Tibial nerve (tissue), 4 donors: ENCODE results near the gene NIPAL3.

Source experiments
- EP300 ChIP-seq, 2 donors: sonication (generic); formaldehyde crosslinking; IDR thresholded peaks; one replicate each; pipeline ENCODE4 v1.6.1; 2017; ENCODE audit warnings: antibody characterized with exemption in 2 of 2, mild to moderate bottlenecking in 1 of 2
- TF ChIP-seq, protein P1 (sequence below), 5 experiments: fragments of 200-600 bp in 3 of 5; fragments of 450-650 bp in 2 of 5; sonication (generic) in 3 of 5; IDR thresholded peaks; one replicate each; pipeline ENCODE4 v1.5.1; 2016 to 2019; ENCODE audit warnings: antibody characterized with exemption in 5 of 5, mild to moderate bottlenecking in 3 of 5, moderate library complexity in 2 of 5

DNA sequence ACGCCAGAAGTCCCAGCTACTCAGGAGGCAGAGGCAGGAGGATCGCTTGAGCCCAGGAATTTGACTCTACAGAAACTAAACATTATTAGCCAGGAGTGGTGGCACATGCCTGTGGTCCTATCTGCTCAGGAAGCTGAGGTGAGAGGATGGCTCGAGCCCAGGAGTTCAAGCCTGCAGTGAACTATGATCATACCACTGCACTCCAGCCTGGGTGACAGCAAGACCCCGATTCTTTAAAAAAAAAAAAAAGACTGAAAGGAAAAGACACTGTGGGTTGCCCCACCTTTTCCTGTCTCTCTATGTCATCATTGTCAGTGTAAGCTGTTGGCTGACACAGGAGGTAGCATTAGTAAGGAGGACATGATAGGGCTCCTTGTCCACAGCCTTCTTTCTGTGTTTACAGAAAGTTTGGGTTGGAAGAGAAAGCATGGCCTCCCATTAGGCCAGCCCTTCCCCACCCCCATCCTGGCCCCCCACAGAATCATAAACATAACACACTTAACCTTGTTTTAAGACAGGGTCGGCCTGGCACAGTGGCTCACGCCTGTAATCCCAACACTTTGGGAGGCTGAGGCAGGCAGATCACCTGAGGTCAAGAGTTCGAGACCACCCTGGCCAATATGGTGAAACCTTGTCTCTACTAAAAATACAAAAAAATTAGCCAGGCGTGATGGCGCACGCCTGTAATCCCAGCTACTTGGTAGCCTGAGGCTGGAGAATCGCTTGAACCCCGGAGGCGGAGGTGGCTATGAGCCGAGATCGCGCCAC lies 66.4 kb downstream of the NIPAL3 start:
- TF ChIP-seq, protein P1, sequence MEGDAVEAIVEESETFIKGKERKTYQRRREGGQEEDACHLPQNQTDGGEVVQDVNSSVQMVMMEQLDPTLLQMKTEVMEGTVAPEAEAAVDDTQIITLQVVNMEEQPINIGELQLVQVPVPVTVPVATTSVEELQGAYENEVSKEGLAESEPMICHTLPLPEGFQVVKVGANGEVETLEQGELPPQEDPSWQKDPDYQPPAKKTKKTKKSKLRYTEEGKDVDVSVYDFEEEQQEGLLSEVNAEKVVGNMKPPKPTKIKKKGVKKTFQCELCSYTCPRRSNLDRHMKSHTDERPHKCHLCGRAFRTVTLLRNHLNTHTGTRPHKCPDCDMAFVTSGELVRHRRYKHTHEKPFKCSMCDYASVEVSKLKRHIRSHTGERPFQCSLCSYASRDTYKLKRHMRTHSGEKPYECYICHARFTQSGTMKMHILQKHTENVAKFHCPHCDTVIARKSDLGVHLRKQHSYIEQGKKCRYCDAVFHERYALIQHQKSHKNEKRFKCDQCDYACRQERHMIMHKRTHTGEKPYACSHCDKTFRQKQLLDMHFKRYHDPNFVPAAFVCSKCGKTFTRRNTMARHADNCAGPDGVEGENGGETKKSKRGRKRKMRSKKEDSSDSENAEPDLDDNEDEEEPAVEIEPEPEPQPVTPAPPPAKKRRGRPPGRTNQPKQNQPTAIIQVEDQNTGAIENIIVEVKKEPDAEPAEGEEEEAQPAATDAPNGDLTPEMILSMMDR (IDR thresholded peaks at IDR 0.05): no peak
- no peak for TF ChIP-seq EP300 (IDR thresholded peaks at IDR 0.05)
